22Rv1 (cell line): ENCODE measurements around the gene STXBP1.

Experiments
- H3K27ac ChIP-seq: fragments of 450-650 bp; 2 replicates; pipeline ENCODE4 v1.5.1; 2017
- CTCF ChIP-seq: fragments of 450-650 bp; IDR thresholded peaks from 2 replicates; pipeline ENCODE4 v1.5.1; 2017; ENCODE audit warnings: mild to moderate bottlenecking
- ZFX ChIP-seq: fragments of 450-650 bp; IDR thresholded peaks from 2 replicates; pipeline ENCODE4 v1.6.1; 2017; ENCODE audit warnings: antibody characterized with exemption, borderline replicate concordance

Gene STXBP1

GRCh38 chr9:127729522-127730256 is 117.6 kb downstream of the STXBP1 start:
- H3K27ac ChIP-seq = no peak overlapping the region
- TF ChIP-seq ZFX (no peak), CTCF (no peak)

GRCh38 chr9:127730262-127730661 is 118.2 kb downstream of the STXBP1 start:
- no peak overlapping the region for H3K27ac ChIP-seq
- TF ChIP-seq CTCF = no peak
- TF ChIP-seq ZFX = no peak

GRCh38 chr9:127730799-127731410 is 118.8 kb downstream of the STXBP1 start:
- H3K27ac ChIP-seq = no peak overlapping the region
- TF ChIP-seq ZFX = no peak
- TF ChIP-seq CTCF = no peak

- H3K27ac ChIP-seq = no peak overlapping the region
- TF ChIP-seq CTCF (no peak), ZFX (no peak)
Observed at GRCh38 chr9:127731938-127732337, 119.9 kb downstream of the STXBP1 start.

- no peak for TF ChIP-seq ZFX
- no peak for TF ChIP-seq CTCF
- H3K27ac ChIP-seq = no peak overlapping the region
Observed at GRCh38 chr9:127732444-127732843, 120.4 kb downstream of the STXBP1 start.

- TF ChIP-seq CTCF = no peak
- no peak overlapping the region for H3K27ac ChIP-seq
Observed at GRCh38 chr9:127733614-127734013, 121.5 kb downstream of the STXBP1 start.

GRCh38 chr9:127734247-127734746 is 122.2 kb downstream of the STXBP1 start:
- TF ChIP-seq CTCF (no peak; the same call in none of the 2 replicates), ZFX (no peak)
- H3K27ac ChIP-seq = peak overlapping the region; percentile 89
